ENCODE results near the gene LRRC3. TPM values are rescaled to one million over a fixed set of nuclear protein-coding genes. Genes with fewer than 3 reads are reported as not detected.

Gene LRRC3
- total and polyA plus RNA-seq, 2 of the 8 experiments (the other 6 are each of a cell fraction or from before 2014, with no cell fraction given), result 3.1 to 5.4 TPM

- TF ChIP-seq RAD21 (IDR thresholded peaks at IDR 0.05 in 1 of 2, conservative IDR thresholded peaks at IDR 0.05 in 1 of 2; ENCODE audit: low read depth in 2 of 2, low read length in 2 of 2), result no peak
Observed at GRCh38 chr21:44440241-44441040, 14.9 kb upstream of the LRRC3 start (continued).

Measured in H1 (cell line).